ENCODE data around the gene LPGAT1. TPM values are rescaled to one million over a fixed set of nuclear protein-coding genes. Genes with fewer than 3 reads are reported as not detected.

Gene LPGAT1
- total and polyA plus RNA-seq, 2 experiments from 2014 or later, result 36.4 to 92.1 TPM

- no peak for DNase-seq (ENCODE audit: low spot score)
- TF ChIP-seq EZH2 (IDR thresholded peaks at IDR 0.05; ENCODE audit: borderline replicate concordance) (no peak), CTCF (IDR thresholded peaks at IDR 0.05; ENCODE audit: poor library complexity) (no peak), EZH2phosphoT487 (IDR thresholded peaks at IDR 0.05; ENCODE audit: low read depth, severe bottlenecking, unreplicated experiment) (no peak)
- no peaks in the 10 kb centered on the region for H4K20me1 ChIP-seq (ENCODE audit: insufficient read depth, poor library complexity, severe bottlenecking)
- no peaks in the 10 kb centered on the region for H3K79me2 ChIP-seq
- H2AFZ ChIP-seq, result no peak overlapping the region
- H3K4me2 ChIP-seq, result no peak overlapping the region
- 67% methylated on average over 3 of the region's 3 CpGs for WGBS (ENCODE audit: low lambda C conversion rate, missing lambda C conversion rate)
- H3K9me2 ChIP-seq (replicated peaks; ENCODE audit: insufficient read depth), result no peaks in the 10 kb centered on the region
- H3K27ac ChIP-seq, result no peak overlapping the region
- no peak overlapping the region for H3K4me3 ChIP-seq
- H3K36me3 ChIP-seq (replicated peaks; ENCODE audit: insufficient read depth, low read depth), result no peaks in the 10 kb centered on the region
- H3K27me3 ChIP-seq, result no peaks in the 10 kb centered on the region
- peaks cover 24% of the 10 kb centered on the region for H3K4me1 ChIP-seq (ENCODE audit: insufficient read depth)
- H3K9me3 ChIP-seq (ENCODE audit: low read depth), result no peaks in the 10 kb centered on the region
Measured at GRCh38 chr1:211748810-211749209, 81.8 kb downstream of the LPGAT1 start.

GRCh38 chr1:211742889-211743529, 87.6 kb downstream of the LPGAT1 start:
- H3K79me2 ChIP-seq, result no peaks in the 10 kb centered on the region
- whole genome bisulfite sequencing (ENCODE audit: low lambda C conversion rate, missing lambda C conversion rate), result 89% methylated on average over 4 of the region's 4 CpGs
- DNase-seq (ENCODE audit: low spot score), result no peak
- no peaks in the 10 kb centered on the region for H3K9me3 ChIP-seq (ENCODE audit: low read depth)
- no peaks in the 10 kb centered on the region for H3K9me2 ChIP-seq (replicated peaks; ENCODE audit: insufficient read depth)
- no peak overlapping the region for H2AFZ ChIP-seq
- H3K4me1 ChIP-seq (ENCODE audit: insufficient read depth), result no peaks in the 10 kb centered on the region
- no peak overlapping the region for H3K4me3 ChIP-seq
- no peak overlapping the region for H3K4me2 ChIP-seq
- no peak overlapping the region for H3K27ac ChIP-seq
- H4K20me1 ChIP-seq (ENCODE audit: insufficient read depth, poor library complexity, severe bottlenecking), result no peaks in the 10 kb centered on the region
- no peaks in the 10 kb centered on the region for H3K27me3 ChIP-seq
- TF ChIP-seq CTCF (IDR thresholded peaks at IDR 0.05; ENCODE audit: poor library complexity) (no peak), EZH2 (IDR thresholded peaks at IDR 0.05; ENCODE audit: borderline replicate concordance) (no peak), EZH2phosphoT487 (IDR thresholded peaks at IDR 0.05; ENCODE audit: low read depth, severe bottlenecking, unreplicated experiment) (no peak)
- H3K36me3 ChIP-seq (replicated peaks; ENCODE audit: insufficient read depth, low read depth), result no peaks in the 10 kb centered on the region

- Histone ChIP-seq H3K4me1 (ENCODE audit: insufficient read depth) (no peaks in the 10 kb centered on the region), H3K9me3 (ENCODE audit: low read depth) (no peaks in the 10 kb centered on the region), H3K4me3 (no peak overlapping the region), H4K20me1 (ENCODE audit: insufficient read depth, poor library complexity, severe bottlenecking) (no peaks in the 10 kb centered on the region), H3K79me2 (no peaks in the 10 kb centered on the region), H2AFZ (no peak overlapping the region), H3K36me3 (replicated peaks; ENCODE audit: insufficient read depth, low read depth) (no peaks in the 10 kb centered on the region), H3K4me2 (no peak overlapping the region), H3K9me2 (replicated peaks; ENCODE audit: insufficient read depth) (no peaks in the 10 kb centered on the region), H3K27ac (no peak overlapping the region), H3K27me3 (no peaks in the 10 kb centered on the region)
- DNase-seq (ENCODE audit: low spot score), result no peak
- WGBS (ENCODE audit: low lambda C conversion rate, missing lambda C conversion rate), result 87% methylated on average over 1 of the region's 1 CpG
- no peak for TF ChIP-seq CTCF (IDR thresholded peaks at IDR 0.05; ENCODE audit: poor library complexity)
- TF ChIP-seq EZH2phosphoT487 (IDR thresholded peaks at IDR 0.05; ENCODE audit: low read depth, severe bottlenecking, unreplicated experiment), result no peak
- TF ChIP-seq EZH2 (IDR thresholded peaks at IDR 0.05; ENCODE audit: borderline replicate concordance), result no peak
Measured at GRCh38 chr1:211742272-211742671, 88.3 kb downstream of the LPGAT1 start.
